HK-2 (cell line): Measurements from ENCODE around the gene DOCK3.
"Not testable (repeated sequence)": the region's sequence is repeated elsewhere in the genome, so short reads cannot be mapped to it uniquely, and the experiment has no call there.

Experiments used
- DNase-seq: peaks from one replicate; pipeline ENCODE4 v3.0.0-alpha.2; 2018; ENCODE audit not compliant: unreplicated experiment

The DOCK3 gene

GRCh38 chr3:50885070-50885850, 210.5 kb downstream of the DOCK3 start:
- DNase-seq: no peak

DNA sequence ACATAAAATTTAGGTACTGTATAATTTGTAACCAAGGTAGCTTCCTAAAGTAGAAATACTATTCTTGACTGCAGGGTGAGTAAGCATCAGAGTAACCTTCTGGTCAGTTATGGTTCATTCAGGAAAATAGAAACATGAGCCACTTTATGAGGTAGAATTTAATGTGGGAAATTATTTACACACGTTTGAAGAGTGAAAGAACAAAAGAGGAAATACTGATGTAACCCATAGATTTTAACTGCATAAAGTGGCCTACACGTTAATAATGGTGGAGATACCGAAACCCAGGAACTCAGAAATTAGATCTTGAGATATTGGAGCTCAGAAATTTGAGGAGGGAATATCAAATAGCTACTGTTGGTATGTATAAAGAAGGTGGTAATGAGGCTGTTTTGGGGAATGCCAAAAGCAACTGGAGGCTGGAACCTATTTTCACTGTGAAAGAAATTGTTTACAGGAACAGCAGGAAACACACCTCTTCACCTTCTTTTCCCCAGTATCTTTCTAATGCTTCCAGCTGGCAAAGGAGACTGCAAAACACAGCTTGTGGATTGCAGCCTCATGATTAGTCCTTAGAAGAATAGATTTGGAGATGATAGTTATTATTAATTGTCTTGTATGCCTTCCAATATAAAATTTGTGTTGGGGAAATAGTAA, 216.1 kb downstream of the DOCK3 start:
- DNase-seq: no peak

DNA sequence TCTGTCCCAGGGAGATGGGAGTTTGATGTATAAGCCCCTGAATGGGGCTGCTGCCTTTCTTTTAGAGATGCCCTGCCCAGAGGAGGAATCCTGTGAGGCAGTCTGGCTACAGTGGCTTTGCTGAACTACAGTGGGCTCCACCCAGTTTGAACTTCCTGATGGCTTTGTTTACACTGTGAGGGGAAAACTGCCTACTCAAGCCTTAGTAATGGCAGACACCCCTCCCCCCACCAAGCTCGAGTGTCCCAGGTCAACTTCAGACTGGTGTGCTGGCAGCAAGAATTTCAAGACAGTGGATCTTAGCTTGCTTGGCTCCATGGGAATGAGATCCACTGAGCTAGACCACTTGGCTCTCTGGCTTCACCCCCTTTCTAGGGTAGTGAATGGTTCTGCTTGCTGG, 226.4 kb downstream of the DOCK3 start:
- not testable (repeated sequence) for DNase-seq

DNA sequence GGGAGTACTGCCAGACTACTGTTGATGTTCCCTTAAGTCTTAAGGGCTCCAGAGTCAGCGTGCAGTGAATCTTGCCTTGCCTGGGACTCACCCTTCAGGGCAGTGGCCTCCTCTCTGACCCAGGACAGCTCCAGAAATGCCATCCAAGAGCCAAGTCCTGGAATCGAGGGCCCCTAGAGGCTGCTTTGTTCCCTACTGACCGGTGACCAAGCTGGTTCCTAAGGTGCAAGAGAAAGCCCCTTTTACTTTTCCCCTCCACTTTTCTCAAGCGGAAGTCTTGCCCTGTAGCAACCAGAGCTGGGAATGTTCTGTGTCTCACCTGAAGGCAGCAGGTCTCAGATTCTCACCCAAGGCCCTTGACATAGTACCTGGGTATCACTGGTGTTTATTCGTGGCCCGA, 238.0 kb downstream of the DOCK3 start:
- DNase-seq: no peak

GRCh38 chr3:50913260-50913659, 238.5 kb downstream of the DOCK3 start:
- no peak for DNase-seq

GRCh38 chr3:50922071-50922470, 247.3 kb downstream of the DOCK3 start:
- DNase-seq: not testable (repeated sequence)

- DNase-seq: no peak
Observed at GRCh38 chr3:50923955-50924354, 249.2 kb downstream of the DOCK3 start.

DNA sequence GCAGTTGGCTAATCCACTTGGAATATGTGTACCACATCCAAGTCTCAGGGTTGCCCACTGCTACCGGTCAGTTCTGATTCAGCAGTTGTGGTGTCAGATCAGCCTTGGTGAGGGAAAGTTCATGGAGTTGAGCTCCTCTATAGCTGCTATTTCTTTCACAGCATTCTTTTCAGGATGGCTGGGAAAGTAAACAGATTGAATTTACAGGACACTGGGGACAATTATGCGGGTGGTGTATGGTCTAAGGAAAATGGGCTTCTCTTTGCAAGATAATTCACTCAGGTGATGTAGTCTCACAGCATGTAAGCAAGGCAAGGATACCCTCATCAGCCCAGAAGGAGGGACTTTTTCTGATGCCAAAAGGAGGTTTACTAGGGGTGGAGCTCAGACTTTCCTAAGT, 249.9 kb downstream of the DOCK3 start:
- no peak for DNase-seq

DNA sequence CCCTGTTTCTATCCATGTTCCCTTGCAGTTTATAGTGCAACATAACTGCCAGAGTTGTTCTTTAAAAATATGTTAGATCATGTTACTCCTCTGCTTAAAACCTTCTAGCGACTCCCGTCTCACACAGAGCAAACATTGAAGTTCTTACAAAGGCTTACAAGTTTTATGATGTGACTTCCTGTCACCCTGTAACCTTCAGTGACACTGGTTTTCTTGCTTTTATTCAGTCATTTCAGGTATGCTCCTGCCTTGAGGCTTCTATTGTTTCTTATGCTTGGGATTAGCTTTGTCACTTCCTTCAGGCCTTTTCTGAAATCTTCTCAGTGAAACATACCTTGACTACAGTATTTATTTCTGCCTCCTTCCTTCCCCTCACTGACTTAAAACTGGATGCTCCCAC, 252.1 kb downstream of the DOCK3 start:
- no peak for DNase-seq

DNA sequence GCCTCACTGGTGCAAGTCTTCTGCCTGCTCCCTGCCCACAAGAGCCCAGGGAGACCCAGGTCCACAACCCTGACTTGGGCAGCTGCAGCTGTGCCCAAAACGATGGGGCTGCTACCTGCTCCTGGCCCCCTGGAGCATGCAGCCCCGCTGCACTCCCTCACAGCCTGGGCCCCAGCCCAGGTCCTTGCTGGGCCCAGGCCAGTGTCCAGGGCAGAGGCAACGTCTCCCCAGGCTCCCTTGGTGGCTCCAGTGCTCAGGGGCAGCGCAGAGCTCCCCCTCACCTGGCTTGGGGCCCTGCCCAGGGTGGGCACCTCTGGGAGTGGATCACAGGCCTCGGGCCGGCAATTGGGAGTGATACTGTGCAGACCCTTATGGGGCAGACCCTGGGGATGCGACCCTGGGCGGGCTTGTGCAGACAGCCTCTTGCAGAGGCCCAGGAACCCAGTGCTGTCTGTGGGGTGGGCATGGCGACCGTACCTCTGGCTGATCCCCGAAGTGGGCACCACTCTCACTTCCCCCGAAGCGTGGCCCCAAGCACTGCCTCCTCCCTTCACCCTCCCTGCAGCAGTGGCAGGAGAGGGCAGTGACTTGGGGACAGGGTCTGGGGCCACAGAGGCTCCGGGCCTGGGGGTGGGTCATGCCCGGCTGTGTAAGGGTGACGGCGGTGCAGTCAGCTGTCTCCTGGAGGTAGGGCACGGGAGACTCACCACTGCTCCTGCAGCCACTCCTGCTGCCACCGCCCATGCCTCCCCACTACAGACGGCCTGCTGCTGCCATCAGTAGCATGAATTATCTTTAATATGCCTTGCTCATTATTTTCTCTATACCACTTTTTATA, 255.9 kb downstream of the DOCK3 start:
- no peak for DNase-seq

DNA sequence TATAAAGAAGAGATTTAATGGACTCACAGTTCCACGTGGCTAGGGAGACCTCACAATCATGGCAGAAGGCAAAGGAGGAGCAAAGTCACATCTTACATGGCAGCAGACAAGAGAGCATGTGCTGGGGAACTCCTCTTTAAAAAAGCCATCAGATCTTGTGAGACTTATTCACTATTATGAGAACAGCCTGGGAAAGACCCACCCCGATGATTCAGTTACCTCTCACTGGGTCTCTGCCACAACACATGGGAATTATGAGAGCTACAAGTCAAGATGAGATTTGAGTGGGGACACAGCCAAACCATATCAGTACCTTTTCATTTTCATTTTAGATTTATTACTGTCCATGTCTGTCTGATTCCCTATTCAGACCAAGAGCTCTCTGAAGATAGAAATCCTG, 258.2 kb downstream of the DOCK3 start:
- DNase-seq: not testable (repeated sequence)

- DNase-seq: no peak
Observed at GRCh38 chr3:50936389-50936788, 261.7 kb downstream of the DOCK3 start.

DNA sequence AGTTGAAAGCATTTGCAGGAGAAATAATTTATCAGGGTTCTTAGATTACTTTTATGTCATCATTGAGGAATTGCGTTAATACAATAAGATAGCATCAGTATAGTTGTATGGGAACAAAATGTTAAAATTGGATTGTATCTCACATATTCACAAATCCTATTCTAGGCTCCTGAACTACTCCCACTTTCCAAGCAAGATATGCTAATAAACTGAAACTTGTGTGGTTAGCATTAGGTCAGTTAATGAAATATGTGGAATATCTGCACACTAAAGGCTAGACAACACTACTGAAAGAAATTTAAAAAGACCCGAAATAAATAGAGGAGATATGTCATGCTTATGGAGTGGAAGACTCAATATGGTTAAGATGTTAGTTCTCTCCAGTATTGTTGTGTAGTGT, 272.7 kb downstream of the DOCK3 start:
- DNase-seq: no peak

GRCh38 chr3:50950591-50950990, 275.9 kb downstream of the DOCK3 start:
- no peak for DNase-seq

GRCh38 chr3:50953825-50954414, 279.2 kb downstream of the DOCK3 start:
- no peak for DNase-seq

DNA sequence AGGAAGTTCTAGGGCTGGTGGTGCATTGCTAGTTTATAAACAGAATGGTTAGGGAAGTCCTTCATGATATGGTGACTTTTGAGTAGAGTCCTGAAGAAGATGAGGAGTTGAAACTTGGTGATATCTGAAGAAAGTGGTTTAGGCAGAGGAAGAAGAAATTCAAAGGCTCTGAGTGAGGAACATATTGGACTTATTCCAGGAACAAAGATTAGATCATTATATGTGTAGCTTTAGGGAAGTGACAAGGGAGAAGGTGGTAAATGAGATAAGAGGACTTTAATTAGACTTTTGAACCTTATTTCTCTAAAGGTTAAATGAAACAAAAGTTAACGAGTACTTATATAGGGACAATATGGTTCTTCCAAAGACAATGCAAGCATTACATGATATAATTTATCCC, 286.7 kb downstream of the DOCK3 start:
- no peak for DNase-seq

DNA sequence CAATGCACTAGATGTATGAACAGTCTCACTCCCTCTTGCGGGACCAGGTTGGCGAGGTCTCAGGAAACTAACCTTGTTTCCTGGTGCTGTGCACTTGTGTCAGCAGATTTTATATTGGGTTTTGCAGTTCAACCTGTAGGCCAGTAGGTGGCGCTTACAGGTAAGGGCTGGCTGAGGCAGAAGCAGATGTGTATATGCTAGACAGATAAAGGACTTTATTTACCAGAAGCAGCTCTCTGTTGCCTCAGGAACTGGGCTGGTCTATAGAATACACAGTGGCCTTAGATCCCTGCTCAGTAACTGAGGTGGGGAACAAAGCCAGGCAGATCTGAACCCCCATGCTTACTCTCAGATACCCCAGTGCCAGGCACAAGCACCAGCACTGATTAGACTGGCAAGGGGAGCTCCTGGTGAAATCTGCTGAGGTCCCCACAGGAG, 296.8 kb downstream of the DOCK3 start:
- DNase-seq: peak; percentile 36

DNA sequence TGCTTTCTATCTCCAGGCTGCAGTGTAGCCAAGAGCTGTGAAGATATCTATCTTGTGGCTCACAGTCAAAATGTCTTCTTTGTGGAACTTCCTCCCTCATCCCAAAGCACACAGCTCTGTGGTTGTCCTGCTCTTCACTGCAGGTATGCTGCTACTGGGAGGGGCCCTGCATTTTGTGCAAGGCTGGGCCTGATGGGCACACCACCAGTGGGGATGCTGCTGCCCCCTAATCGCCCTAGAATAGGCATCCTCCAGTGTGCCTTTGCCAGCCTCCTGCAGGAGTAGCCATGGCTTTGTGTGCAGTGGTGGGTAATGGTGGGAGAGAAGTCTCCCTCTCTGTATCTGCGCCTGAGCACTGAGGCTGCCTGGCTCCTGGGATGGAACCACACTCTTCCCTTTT, 297.3 kb downstream of the DOCK3 start:
- DNase-seq: no peak

GRCh38 chr3:50978586-50978985, 303.9 kb downstream of the DOCK3 start:
- DNase-seq: not testable (repeated sequence)

DNA sequence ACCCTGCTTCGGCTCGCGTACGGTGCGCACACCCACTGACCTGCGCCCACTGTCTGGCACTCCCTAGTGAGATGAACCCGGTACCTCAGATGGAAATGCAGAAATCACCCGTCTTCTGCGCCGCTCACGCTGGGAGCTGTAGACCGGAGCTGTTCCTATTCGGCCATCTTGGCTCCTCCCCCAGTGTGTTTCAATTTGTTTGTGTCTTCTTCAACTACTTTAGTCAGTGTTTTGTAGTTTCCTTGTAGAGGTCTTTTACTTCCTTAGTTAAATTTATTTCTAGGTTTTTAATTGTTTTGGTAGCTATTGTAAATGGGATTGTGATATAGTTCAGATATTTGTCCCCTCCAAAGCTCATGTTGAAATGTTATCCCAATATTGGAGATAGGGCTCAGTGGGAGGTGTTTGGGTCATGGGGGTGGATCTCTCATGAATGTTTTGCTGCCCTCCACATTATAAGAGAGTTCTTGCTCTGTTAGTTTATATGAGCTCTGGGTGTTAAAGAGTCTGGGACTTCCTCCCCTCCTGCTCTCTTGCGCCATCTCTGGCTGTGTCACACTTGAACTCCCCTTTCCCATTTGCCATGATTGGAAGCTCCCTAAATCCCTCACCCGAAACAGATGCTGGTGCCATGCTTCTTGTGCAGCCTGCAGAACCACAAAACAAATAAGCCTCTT, 304.4 kb downstream of the DOCK3 start:
- DNase-seq: no peak

DNA sequence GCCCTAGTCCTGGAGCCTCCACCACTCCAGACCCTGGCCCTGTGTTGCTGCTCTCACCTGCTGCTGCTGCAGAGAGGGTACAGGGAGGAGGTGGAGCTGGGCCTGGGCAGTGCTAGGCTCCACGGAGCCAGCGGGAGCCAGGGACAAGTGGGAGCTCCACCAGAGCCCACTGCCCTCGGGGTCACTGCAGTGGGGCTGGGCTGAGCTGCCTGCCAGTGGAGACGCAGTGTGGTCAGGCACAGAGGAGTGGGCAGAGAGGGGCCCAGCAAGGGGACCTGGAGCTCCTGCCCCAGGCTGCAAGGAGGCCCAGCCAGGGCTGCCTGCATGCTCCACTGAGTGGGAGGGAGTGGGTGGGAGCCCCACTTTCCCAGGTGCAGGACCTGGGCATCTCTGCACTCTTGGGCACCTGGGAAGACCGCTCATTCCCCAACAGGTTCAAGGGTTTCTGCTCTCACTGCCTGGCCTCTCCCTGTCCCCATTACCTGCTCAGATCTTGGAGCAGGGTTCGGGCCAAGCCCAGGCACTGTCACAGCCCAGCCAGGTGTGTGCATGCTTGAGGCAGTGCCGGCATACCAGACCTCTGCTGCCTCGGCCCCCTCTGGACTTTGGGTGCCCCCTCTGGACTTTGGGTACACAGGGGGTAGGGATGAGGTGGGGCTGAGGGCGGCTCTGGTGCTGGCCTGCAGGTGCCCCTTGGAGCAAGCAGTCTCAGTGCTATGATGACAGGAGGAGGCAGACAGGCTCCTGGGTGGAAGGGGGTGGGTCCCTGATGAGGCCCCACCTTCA, 308.0 kb downstream of the DOCK3 start:
- no peak for DNase-seq
